A549 treated with CpdA at 1 μM for 4 hours (cell line): ENCODE measurements around the gene ATE1. TPM values are rescaled to one million over a fixed set of nuclear protein-coding genes. Genes with fewer than 3 reads are reported as not detected.

Experiments
- total RNA-seq: library from RNA; stranded (reverse); fragments of 200-300 nt; extraction: Qiagen RNA extraction; gene quantifications from 5 replicates; pipeline ENCODE4 v1.2.3, GENCODE V29; 2022; ENCODE audit warnings: low read depth

The ATE1 gene
- 17.0 to 26.7 TPM (median 22.1 TPM) in 5 replicates for total RNA-seq

GRCh38 chr10:121927841-121928527 is at the start of gene ATE1:
Gene ATE1, minus strand, starts transcription at chr10:121928031. Its CDS starts 82 bp downstream, at chr10:121927949.

GRCh38 chr10:121974535-121975294 is 46.9 kb upstream of the ATE1 start, which contains the start of gene NSMCE4A:
Gene NSMCE4A, minus strand, starts transcription at chr10:121975217. Its CDS starts 52 bp downstream, at chr10:121975165.

Other genes starting within 250 kb of the ATE1 start
- 56.9 to 65.2 TPM (median 62.7 TPM) in 5 replicates for gene NSMCE4A, start 47.2 kb upstream of the ATE1 start, total RNA-seq
- gene TACC2, start 61.1 kb upstream of the ATE1 start, total RNA-seq, result 86.1 to 99.3 TPM (median 87.8 TPM) in 5 replicates